ENCODE results near the gene GPD1. TPM values are rescaled to one million over a fixed set of nuclear protein-coding genes. Genes with fewer than 3 reads are reported as not detected.

Gene GPD1
- total RNA-seq, 4 donors from 2014 or later, result 188 to 829 (median 253) TPM

DNA sequence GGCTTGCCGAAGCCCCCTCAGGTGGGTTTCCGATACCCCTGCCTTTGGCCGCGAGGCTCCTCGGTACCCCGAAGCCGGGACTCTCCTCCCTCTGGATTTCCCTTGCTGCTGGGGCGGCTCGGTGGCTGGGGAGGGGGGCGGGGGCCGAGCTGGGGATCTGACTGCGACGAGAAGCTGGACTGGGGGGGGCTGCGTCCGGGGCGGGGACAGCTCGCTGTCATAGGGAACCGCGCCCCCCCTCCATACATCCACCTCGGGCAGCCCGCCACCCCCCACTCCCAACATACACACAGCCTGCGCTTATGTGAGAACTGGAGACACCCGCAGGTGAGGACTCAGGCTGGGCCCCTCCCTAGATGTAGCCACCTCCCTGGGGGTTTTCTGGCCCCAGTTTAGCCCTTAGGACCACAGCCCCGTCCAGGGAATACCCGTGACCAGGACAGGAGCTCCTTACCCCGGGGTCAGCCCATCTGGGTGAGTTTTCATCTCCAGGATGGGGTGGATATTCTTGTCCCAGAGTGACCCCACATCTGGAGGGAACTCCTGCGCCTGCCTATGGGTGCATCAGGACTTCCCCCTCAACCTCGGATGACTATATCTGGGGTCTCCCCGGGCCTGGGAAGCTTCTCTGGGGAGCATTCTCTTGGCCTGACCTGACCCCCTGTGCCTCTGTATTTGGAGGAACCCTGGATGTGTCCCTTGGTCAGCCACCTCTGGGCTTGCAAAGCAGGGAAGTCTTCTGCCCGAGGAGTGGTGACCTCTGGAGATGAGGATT lies 45.7 kb upstream of the GPD1 start:
- WGBS, 2 donors, result 28 to 59% methylated on average over 8 to 24 of the region's 30 CpGs
- DNase-seq (ENCODE audit: low spot score in 2 of 2), result no peak

DNA sequence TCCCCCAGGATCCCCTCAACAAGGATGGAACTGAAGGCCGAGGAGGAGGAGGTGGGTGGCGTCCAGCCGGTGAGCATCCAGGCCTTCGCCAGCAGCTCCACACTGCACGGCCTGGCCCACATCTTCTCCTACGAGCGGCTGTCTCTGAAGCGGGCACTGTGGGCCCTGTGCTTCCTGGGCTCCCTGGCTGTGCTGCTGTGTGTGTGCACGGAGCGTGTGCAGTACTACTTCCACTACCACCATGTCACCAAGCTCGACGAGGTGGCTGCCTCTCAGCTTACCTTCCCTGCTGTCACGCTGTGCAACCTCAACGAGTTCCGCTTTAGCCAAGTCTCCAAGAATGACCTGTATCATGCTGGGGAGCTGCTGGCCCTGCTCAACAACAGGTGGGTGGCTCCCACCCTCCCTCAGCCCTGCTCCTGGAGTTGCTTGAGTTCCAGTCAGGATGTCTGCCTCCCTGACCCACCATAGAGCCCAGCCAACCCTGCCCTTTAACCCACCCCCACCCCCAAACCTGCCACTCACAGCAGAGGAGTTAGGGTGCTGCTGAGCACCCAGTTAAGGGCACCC lies 45.0 kb upstream of the GPD1 start:
- Histone ChIP-seq H3K36me3 (no peaks in the 10 kb centered on the region), H3K27me3 (peaks cover 0 to 7% of the 10 kb centered on the region in 2 donors), H3K27ac (no peak overlapping the region), H3K4me1 (peaks cover 0 to 25% (median 19%) of the 10 kb centered on the region in 4 donors), H3K9me3 (no peaks in the 10 kb centered on the region), H3K4me3 (no peak overlapping the region)
- no peak for DNase-seq (ENCODE audit: low spot score in 2 of 2)
- WGBS, 2 donors, result 84 to 89% methylated on average over 9 to 14 of the region's 15 CpGs
- TF ChIP-seq, protein P1, sequence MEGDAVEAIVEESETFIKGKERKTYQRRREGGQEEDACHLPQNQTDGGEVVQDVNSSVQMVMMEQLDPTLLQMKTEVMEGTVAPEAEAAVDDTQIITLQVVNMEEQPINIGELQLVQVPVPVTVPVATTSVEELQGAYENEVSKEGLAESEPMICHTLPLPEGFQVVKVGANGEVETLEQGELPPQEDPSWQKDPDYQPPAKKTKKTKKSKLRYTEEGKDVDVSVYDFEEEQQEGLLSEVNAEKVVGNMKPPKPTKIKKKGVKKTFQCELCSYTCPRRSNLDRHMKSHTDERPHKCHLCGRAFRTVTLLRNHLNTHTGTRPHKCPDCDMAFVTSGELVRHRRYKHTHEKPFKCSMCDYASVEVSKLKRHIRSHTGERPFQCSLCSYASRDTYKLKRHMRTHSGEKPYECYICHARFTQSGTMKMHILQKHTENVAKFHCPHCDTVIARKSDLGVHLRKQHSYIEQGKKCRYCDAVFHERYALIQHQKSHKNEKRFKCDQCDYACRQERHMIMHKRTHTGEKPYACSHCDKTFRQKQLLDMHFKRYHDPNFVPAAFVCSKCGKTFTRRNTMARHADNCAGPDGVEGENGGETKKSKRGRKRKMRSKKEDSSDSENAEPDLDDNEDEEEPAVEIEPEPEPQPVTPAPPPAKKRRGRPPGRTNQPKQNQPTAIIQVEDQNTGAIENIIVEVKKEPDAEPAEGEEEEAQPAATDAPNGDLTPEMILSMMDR (IDR thresholded peaks at IDR 0.05), result no peak
- TF ChIP-seq EP300 (IDR thresholded peaks at IDR 0.05) (no peak), POLR2A (IDR thresholded peaks at IDR 0.05) (no peak)

More for the DNA sequence above, 45.7 kb upstream of the GPD1 start:
- H3K9me3 ChIP-seq, result no peaks in the 10 kb centered on the region
- TF ChIP-seq, protein P1 (IDR thresholded peaks at IDR 0.05), result no peak
- no peak for TF ChIP-seq EP300 (IDR thresholded peaks at IDR 0.05)
- TF ChIP-seq POLR2A (IDR thresholded peaks at IDR 0.05), result no peak
- H3K27ac ChIP-seq, result peak overlapping the region in 1 of 4 donors; percentile 69
- no peaks in the 10 kb centered on the region for H3K36me3 ChIP-seq
- peak overlapping the region; percentile 24 to 75 (median 54) for H3K4me3 ChIP-seq
- peaks cover 0 to 7% of the 10 kb centered on the region in 2 donors for H3K27me3 ChIP-seq
- peaks cover 0 to 25% (median 19%) of the 10 kb centered on the region in 4 donors for H3K4me1 ChIP-seq

GRCh38 chr12:50059440-50060119 lies 44.2 kb upstream of the GPD1 start:
- H3K27me3 ChIP-seq, result peaks cover 0 to 7% of the 10 kb centered on the region in 2 donors
- peaks cover 0 to 25% (median 19%) of the 10 kb centered on the region in 4 donors for H3K4me1 ChIP-seq
- H3K36me3 ChIP-seq, result no peaks in the 10 kb centered on the region
- H3K27ac ChIP-seq, result no peak overlapping the region
- no peak overlapping the region for H3K4me3 ChIP-seq
- no peak for TF ChIP-seq EP300 (IDR thresholded peaks at IDR 0.05)
- TF ChIP-seq, protein P1 (IDR thresholded peaks at IDR 0.05), result no peak
- TF ChIP-seq POLR2A (IDR thresholded peaks at IDR 0.05), result no peak
- WGBS, 2 donors, result 62 to 80% methylated on average over 10 to 12 of the region's 12 CpGs
- no peaks in the 10 kb centered on the region for H3K9me3 ChIP-seq
- no peak for DNase-seq (ENCODE audit: low spot score in 2 of 2)

DNA sequence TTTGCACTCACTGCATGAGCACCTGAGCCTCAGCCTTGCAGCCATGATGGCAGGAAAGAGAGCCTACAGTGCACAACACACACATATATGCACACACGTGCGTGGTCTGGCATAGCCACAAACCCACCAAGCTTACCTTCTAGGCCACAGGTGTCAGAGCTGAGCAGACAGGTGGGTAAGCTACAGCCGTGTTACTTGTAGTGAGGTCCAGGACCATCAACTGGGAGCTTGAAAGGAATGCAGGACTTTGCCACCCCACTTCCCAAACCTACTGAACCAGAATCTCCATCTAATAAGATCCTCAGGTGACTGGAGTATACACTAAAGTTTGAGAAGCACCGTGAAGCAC lies 43.7 kb upstream of the GPD1 start:
- Histone ChIP-seq H3K9me3 (no peaks in the 10 kb centered on the region), H3K27ac (no peak overlapping the region), H3K27me3 (peaks cover 0 to 7% of the 10 kb centered on the region in 2 donors), H3K36me3 (no peaks in the 10 kb centered on the region), H3K4me1 (peaks cover 0 to 25% (median 19%) of the 10 kb centered on the region in 4 donors), H3K4me3 (no peak overlapping the region)
- TF ChIP-seq, protein P1 (IDR thresholded peaks at IDR 0.05), result no peak
- TF ChIP-seq POLR2A (IDR thresholded peaks at IDR 0.05) (no peak), EP300 (IDR thresholded peaks at IDR 0.05) (no peak)
- DNase-seq (ENCODE audit: low spot score in 2 of 2), result no peak
- 64 to 73% methylated on average over 4 of the region's 4 CpGs for WGBS, 2 donors

DNA sequence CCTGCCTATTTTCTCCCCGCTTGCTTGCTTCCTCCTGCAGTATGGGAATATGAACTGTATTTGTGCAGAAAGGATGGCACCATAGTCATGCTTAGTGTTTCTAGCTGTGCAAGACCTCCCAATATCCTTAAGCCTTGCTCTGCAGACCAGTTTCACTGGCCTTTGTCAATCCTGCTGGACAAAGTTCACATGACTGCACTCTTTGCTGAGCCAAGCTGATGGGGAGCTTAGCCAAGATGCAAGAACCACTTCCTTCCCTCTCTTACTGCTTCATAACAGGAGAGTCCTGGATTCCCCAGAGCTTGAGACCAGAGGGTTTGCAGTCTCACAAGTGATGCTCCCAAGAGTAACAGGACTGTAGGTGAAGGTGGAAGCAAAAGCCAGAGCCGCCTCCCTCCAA lies 42.6 kb upstream of the GPD1 start:
- Histone ChIP-seq H3K27ac (no peak overlapping the region), H3K4me3 (no peak overlapping the region), H3K27me3 (peaks cover 0 to 7% of the 10 kb centered on the region in 2 donors), H3K9me3 (no peaks in the 10 kb centered on the region), H3K4me1 (peaks cover 0 to 19% (median 14%) of the 10 kb centered on the region in 4 donors), H3K36me3 (no peaks in the 10 kb centered on the region)
- no peak for DNase-seq (ENCODE audit: low spot score in 2 of 2)
- TF ChIP-seq, protein P1 (IDR thresholded peaks at IDR 0.05), result no peak
- TF ChIP-seq EP300 (IDR thresholded peaks at IDR 0.05) (peak in 1 of 2 donors; percentile 34), POLR2A (IDR thresholded peaks at IDR 0.05) (no peak)
- 87 to 95% methylated on average over 2 of the region's 2 CpGs for WGBS, 2 donors

Data from tibial nerve (tissue), 4 donors.